GM19328 (cell line): ENCODE data around the gene C3.

Source experiments
- ATAC-seq: cut with Tn5 transposase; IDR thresholded peaks from one replicate; pipeline ENCODE4 v1.9.1; 2021; ENCODE audit warnings: mild to moderate bottlenecking, moderate library complexity; ENCODE audit not compliant: unreplicated experiment

C3 gene

DNA sequence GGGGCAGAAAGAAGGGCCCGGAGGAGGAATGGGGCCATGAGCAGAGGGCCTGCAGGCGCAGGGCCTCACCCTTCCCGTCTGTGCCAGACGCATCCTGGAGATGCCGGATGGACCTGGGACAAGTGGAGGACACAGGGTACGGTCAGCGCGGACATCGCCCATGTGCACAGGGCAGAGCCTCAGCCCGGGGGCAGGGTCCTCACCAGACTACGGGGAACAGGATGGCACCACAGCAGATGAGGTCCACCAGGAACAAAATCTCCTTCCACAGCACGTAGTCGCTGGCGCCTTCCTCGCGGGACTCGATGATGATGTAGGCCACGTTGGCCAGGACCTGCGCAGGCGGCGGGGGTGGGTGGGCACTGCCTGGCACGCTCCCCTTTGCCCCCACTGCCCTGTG lies 11.4 kb upstream of the C3 start:
- ATAC-seq = no peak

DNA sequence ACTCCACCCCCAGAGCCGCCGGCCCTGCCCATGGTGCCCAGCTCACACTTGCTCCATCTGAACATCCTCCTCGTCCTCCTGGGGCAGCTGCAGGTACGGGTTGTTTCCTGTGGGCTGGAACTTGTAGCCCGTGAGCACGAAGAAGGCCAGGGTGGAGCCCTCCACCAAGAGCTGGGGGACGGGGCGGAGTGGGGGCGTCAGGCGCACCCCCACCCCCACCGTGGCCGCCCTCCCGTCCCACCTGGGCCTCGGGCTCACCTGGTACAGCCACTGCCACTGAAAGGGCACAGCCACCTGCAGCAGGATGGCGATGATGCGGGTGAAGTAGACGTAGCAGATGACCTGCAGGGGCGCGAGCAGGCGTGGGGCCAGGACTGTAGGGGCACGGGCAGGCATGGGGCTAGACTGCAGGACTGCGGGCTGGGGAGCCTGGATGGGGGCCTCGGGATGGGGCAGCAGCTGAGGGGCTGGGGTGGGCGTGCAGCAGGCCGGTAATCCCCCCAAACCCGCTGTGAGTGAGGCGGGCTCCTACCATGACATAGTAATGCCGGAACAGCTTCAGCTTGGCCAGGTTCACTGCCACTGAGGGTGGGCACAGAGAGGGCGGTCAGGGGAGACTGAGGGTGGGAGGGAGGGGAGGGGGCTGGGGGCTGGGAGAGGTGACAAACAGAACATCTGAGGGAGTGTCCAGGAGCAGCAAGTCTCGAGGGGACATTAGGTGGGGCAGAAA lies 10.7 kb upstream of the C3 start:
- ATAC-seq = no peak

DNA sequence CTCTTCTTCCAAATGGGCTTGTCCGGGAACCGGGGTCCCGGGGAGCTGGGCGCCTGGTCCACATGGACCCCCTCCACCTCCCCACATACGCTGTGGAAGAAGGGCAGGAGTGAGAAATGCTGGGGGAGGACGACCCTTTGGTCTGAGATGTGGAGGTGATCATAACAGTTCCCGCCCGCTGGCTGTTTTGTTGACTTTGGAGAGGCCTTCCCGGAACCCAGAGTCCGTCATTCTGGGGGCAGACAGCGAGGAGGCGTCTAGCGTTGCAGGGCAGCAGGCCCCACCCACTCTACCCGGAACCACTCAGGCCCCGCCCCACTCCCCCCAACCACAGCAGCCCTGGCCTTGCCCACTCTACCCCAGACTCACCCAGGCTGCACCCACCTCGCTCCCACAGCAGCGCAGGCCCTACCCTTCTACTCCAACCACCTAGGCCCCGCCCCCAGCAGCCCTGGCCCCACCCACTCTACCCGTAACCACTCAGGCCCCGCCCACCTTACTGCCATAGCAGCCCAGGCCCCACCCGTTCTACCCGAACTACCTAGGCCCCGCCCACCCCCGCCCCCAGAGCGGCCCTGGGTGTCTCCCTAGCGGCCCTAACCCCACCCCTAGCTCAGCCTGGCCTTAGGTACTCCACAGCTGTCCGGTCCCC lies 9.8 kb upstream of the C3 start:
- ATAC-seq = no peak

DNA sequence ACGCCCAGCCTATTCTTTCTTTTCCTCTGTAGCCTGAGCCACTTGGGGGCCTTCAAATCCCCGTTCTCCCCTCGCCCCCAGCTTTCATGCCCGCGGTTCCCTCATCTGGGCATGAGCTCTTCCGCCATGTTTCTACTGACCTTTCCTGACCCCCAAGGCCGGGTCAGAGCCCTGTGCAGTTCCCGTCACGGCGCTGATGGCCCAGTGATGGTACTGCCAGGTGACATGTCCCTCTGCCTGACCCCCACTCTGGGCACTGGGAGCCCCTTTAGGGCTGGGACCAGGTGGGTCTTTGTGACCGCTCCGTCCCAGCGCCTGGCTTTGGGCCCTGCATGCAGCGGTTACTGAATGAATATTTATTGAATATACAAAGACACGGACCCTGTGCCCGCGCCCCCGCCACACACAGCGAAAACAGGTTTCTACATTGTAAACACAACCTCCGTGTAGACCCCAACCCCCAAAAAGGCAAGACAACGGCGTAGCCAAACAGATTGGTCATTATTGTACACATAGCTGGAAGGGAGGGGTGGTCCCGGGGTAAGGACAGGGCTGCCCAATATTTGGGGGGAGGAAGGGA lies 9.2 kb upstream of the C3 start:
- ATAC-seq = no peak

DNA sequence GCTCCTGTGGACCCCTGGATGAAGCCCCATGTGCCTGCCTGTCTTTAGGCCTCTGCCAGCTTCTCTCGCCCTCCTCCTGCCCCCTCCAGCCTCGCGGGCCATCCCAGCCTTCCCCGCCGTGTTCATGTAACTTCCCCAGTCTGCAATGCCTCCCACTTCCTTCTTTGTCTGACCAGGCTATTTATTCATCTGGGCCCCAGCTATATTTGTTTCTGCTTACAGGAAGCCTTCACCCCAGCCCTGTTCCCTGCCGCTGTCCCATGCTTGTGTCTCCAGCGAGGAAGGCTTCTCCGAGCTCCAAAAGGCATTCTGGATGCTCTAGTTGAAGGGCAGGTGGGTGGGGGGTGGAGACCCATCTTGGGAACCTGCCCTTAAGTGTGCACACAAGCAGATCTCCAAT lies 7.9 kb upstream of the C3 start:
- ATAC-seq = no peak

DNA sequence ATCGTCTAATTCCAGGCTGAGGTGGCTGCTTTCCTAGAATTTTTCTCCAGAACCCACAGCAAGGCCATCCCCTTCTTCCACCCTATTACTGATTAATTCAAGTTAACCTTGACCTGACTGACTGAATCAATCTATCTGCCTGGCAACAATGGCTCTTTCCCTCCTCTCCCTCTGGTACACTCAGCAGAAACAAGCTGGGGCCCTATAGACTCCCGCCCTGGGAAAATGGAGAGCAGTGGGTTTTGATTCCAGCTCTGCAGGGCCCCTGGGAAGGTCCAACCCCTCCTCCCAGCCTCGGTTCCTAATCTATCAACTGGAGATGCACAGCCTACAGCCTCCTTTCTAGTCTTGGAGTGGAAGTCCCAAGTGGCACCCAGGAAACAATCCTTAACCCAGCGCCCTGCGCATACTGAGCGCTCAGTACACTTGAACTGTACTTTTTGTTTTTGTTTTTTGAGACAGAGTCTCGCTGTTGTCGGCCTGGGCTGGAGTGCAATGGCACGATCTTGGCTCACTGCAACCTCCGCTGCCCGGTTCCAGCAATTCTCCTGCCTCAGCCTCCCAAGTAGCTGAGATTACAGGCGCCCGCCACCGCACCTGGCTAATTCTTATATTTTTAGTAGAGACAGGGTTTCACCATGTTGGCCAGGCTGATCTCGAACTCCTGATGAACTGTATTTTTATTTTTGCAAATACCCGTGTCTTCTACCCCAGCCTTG lies 5.2 kb upstream of the C3 start:
- ATAC-seq = no peak

DNA sequence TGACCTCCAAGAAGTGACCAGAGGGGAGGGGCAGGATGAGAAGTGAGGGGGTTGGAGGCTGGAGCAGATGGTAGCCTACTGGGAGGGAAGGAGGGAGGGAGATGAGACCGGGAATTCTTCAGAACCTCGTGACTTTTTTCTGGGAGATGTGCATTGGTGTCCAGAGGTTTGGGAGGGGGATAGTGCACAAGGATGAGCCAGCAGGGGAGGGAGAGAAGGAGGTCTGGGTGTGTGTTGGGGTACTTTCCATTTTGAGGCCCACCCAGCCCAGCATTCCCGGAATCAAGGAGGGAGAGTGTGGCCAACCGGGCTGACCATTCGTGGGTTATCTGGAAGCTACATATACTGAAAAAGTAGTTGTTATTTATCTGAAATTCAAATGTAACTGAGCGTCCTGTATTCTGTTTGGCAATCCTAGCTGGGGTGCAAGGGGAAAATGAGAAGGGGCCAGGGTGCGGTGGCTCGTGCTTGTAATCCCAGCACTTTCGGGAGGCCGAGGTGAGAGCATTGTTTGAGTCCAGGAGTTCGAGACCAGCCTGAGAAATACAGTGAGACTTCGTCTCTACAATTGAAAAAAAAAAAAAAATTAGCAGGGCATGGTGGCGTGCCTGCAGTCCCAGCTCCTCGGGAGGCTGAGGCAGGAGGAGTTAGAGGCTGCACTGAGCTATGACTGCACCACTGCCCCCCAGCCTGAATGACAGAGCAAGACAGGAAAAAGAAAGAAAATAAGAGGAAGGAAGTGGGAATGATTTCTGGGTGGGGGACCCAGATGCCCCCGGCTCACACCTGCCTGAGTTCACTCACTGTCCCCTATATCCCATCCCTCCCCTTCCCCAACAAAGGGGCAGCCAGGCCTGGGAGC lies 4.4 kb upstream of the C3 start:
- no peak for ATAC-seq

DNA sequence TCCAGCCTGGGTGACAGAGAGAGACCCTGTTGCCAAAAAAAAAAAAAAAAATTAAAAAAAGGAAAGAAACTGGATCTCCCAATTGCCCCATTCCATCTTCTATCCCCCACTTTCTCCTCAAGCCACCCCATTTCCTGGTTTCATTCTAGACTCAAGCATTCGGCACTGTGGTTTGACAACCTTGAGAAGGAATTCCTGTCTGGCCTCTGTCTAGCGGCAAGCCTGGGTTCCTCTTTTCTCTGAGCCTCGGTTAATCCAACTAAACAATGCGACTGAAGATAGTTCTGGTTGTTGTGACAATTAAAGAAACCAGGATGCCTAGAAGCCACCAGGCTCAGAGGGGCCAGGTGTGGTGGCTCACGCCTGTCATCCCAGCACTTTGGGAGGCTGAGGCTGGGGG lies 3.3 kb upstream of the C3 start:
- ATAC-seq = no peak

DNA sequence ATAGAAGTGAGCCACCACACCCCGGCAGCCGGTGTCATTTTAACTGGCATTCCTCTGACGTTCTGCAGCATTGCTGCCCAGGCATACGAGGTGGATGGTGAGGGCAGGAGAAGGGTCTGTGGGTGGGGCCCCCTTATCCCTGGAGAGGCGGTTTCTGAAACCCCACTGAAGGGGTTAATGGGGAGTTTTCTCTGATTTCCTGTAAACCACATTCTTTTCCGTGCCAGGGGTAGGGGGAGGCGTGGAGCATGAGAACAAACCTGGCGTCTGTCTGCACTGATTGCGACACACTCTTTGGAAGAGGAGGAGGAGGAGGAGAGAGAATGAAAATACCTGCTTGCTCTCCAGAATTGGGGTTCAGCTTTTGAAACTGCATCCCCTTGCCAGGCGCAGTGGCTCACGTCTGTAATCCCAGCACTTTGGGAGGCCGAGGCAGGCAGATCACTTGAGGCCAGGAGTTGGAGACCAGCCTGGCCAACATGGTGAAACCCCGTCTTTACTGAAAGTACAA lies 2.7 kb upstream of the C3 start:
- ATAC-seq = no peak

DNA sequence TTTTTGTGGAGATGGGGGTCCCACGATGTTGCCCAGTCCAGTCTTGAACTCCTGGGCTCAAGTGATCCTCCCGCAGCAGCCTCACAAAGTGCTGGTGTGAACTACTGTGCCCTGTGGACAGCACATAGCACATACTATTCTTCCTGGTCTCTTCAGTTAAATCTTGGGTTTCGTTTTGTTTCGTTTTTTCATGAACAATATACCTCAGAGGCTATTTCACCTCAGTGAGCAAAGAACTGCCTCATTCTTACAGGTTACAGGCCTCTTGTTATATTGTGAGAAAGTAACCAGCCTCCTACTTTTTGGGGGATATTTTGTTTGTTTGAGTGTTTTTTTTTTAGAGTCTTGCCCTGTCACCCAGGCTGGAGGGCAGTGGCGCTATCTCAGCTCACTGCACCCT lies 1.3 kb upstream of the C3 start:
- no peak for ATAC-seq

DNA sequence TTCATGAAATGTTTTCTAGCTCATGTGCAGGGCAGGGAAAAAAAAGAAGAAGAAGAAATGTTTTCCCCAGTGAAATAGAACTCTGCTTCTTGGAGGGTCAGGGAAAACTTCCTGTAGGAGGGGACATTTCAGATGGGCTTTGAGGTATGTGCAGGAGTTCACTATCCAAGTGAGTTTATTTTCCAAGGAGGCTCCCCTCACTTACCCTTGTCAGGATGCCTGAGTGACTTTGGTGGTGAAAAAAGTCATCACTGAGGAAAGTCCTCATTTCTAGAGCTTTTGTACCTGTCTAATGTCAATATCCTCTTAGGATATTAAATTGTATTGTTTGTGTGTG lies 656 bp upstream of the C3 start:
- ATAC-seq = no peak

DNA sequence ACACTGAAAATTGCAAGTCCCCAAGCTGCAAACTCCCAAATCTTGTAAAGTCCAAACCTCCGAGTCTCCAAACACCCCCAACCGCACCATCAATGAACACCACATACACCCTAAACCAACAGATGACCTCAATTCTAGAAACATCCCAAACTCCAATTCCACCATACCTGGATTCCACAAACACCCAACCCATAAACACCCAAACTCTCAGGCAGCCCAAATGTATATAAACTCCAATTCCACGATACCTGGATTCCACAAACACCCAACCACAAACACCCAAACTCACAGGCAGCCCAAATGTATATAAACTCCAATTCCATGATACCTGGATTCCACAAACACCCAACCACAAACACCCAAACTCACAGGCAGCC lies 470 bp downstream of the C3 start:
- ATAC-seq = no peak

DNA sequence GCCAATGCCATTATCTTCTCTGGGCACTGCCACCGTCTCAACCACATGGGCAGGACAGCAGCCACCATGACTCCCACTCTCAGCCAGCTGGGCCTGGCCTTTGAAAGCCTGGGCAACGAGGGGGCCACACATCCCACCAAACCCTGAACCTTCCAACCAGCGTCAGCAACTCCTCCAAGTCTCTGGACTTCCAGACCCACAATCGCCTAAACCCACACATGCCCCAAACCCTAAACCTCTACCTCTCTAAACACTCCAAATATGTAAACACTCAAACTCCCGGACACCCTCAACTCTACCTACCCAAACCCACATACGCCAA lies 949 bp downstream of the C3 start:
- no peak for ATAC-seq

DNA sequence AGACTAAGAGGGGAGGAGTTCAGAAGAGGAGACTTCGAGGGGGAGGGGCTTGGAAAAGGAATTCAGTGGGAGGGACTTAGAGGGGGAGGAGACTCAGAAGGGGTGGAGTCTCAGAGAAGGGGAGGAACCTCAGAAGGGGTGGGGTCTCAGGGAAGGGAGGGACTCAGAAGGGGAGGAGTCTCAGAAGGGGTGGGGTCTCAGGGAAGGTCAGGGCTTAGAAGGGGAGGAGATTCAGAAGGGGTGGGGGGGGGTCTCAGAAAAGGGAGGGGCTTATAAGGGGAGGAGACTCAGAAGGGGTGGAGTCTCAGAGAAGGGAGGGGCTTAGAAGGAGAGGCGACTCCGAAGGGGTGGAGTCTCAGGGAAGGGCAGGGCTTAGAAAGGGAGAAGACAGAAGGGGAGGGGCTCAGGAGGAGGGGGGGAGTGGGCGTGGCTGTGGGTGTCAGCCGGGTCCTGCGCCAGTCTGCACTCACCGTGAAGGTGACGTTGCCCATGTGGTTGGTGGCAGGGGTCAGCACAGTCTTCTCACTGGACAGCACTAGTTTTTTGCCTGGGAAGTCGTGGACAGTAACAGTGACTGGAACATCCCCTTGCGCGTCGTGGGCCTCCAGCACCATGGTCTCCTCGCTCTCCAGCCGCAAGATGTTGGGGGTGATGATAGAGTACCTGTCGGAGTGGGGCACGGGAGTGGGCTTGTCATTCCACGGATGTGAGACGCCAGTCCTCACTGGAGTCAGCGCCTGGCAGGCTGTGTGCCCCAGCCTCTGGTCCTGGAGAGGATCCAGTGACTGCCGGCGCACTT lies 1.5 kb downstream of the C3 start:
- ATAC-seq = no peak

DNA sequence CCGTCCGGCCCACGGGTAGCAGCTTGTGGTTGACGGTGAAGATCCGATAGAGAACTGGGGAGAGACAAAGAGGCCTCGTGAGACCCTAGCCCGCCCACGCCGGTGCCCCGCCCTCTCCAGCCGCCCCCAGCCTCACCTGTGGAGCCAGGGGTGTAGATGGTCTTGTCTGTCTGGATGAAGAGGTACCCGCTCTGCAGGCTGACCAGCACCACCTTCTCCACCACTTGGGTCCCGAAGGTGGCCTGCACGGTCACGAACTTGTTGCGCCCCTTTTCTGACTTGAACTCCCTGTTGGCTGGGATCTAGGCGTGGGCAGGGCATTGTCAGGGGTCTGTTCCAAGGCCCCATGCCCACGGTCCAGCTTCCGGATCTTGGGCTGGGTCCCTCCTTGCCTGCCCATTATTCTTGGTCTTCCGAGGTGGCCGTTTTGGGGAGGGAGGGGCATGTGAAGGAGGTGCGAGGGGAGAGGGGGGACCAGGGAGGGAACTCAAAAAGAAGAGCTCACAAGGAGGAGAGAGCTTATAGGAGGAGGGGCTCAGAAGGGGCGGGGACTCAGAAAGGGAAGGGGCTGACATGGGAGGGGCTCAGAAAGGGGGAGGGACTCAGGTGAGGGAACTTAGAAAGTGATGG lies 2.2 kb downstream of the C3 start:
- ATAC-seq = no peak

DNA sequence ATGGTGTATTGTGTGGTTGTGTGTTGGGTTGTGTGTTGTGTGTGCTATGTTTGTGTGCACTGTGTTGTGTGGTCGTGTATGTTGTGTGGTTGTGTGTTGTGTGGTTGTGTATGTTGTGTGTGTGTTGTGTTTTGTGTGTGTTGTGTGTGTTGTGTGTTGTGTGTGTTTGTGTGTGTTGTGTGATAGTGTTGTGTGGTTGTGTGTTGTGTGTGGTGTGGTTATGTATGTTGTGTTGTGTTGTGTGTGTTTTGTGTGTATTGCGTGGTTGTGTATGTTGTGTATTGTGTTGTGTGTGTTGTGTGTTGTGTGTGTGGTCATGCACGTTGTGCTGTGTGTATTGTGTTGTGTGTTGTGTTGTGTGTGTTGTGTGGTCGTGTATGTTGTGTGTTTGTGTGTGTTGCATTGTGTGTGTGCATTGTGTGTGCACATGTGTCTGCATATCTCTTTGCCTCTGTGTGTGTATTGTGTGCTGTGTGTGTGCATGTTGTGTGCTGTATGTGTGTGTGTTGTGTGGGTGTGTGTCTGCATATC lies 2.9 kb downstream of the C3 start:
- ATAC-seq = no peak

DNA sequence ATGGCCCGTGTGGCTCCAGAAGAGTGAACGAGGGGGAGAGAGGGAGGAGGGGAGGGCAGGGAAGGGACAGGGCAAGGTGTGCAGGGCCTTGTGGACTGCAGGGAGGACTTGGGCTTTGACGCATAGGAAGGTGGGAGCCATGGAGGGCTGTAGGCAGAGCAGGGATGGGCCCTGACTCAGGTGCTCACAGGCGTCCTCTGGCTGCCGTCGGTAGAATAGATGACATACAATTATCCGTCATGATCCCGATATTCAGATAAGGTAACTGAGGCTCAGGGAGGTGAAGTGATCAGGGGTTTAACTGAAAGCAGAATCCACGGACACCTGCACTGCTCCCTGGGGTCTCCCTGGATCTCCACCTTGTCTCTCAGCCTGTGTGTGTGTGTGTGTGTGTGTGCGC lies 3.4 kb downstream of the C3 start:
- ATAC-seq = no peak

DNA sequence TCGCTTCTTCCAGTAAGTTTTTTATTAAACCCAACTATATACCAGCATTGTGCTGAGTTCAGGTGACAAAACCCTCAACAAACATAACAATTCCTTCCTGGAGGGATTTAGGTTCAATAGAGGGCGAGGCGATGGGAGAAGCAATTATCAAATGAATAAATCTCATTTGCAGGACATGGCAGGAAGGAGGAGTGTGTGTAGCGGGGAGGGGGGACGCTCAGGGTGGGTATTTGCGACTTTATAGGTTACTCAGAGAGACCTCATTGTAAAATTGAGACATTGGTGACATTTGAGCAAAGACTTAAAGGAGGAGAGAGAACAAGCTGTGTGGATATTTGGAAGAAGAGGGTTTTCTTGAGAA lies 3.9 kb downstream of the C3 start:
- ATAC-seq = no peak

DNA sequence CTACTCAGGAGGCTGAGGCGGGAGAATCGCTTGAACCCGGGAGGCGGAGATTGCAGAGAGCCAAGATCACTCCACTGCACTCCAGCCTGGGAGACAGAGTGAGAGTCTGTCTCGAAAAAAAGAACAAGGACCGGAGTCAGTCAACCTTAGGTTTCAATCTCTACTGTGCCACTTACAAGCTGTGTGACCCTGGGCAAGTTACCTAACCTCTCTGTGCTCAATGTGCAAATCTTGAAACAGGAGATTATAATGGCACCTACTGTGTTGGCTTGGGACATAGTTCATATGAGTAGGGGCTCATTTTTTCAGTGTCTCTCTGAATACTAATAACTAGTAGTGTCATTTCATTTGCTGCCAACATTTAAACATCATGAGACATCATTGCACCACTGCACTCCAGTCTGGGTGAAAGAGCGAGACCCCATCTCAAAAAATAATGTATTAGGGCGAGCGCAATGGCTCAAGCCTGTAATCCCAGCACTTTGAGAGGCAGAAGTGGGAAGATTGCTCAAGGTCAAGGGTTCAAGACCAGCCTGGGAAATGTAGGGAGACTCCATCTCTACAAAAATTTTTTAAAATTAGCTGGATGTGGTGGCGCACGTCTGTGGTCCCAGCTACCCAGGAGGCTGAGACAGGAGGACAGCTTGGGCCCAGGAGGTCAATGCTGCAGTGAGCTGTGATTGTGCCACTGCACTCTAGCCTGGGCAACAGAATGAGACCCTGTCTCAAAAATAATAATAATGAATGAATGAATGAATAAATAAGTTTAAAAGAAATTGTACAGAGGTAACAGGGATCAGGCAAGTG lies 5.5 kb downstream of the C3 start:
- no peak for ATAC-seq
